ENCODE data around the gene TGM2. TPM values are rescaled to one million over a fixed set of nuclear protein-coding genes. Genes with fewer than 3 reads are reported as not detected.

Gene TGM2
- total RNA-seq, 1 donor from 2014 or later, result 792 TPM

DNA sequence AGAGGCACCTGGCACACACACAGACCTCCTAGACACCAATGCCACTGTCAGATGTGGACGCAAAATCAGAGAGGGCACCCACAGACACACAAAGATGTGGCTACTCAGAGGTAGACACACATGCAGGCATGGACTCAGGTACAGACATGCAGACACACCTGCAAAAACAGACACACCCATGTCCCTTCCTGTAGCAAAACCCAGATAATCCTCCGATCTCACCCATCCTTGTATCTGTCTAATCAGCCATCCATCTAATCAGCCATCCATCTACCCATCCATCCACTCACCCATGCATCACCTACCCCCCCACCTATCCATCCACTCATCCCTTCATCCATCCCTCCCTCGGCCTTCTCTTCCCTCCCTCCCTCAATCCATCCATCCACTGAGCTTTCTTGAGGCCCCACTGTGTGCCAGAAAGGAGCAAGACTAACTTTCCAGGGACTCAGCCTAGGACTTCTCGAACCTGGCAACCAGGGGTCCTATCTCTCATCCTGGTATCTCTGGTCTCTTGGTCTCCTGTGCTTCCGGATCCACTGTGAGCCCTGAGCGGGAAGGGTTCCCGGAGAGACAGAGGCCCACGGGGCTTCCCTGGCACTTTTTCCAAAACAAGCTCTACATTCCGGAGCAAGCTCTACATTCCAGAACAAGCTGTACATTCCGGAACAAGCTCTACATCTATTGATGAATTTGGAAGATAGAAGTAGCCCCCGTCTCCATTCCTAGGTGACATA, 1.1 kb upstream of the TGM2 start:
- peak; percentile 33 for DNase-seq (ENCODE audit: low spot score)
- intact Hi-C loops (cut with DNase I), result loop anchor here (2.0 kb wide), 3 partner anchors 91 to 107 kb away; no protein-coding TSS in a partner anchor

GRCh38 chr20:38164624-38165088, 414 bp downstream of the TGM2 start:
- peak; percentile 77 for DNase-seq (ENCODE audit: low spot score)
- intact Hi-C loops (cut with DNase I), result loop anchor here (2.0 kb wide), 3 partner anchors 90 to 106 kb away; no protein-coding TSS in a partner anchor

GRCh38 chr20:38164069-38164468, 1.0 kb downstream of the TGM2 start:
- DNase-seq (ENCODE audit: low spot score), result peak; percentile 75
- intact Hi-C loops (cut with DNase I), result loop anchor here (2.0 kb wide), 3 partner anchors 89 to 105 kb away; no protein-coding TSS in a partner anchor

GRCh38 chr20:38162878-38163875, 1.9 kb downstream of the TGM2 start:
- intact Hi-C loops (cut with DNase I), result no loop called here
- DNase-seq (ENCODE audit: low spot score), result no peak

- intact Hi-C loops (cut with DNase I), result no loop called here
- DNase-seq (ENCODE audit: low spot score), result no peak
These were observed 2.9 kb downstream of the TGM2 start for GRCh38 chr20:38162149-38162548.

GRCh38 chr20:38161412-38161774, 3.7 kb downstream of the TGM2 start:
- intact Hi-C loops (cut with DNase I), result no loop called here
- DNase-seq (ENCODE audit: low spot score), result no peak

GRCh38 chr20:38159957-38160756, 4.9 kb downstream of the TGM2 start:
- intact Hi-C loops (cut with DNase I), result no loop called here
- DNase-seq (ENCODE audit: low spot score), result no peak

- intact Hi-C loops (cut with DNase I), result no loop called here
- no peak for DNase-seq (ENCODE audit: low spot score)
These were observed 5.5 kb downstream of the TGM2 start for GRCh38 chr20:38159566-38159956.

GRCh38 chr20:38158701-38159351, 6.2 kb downstream of the TGM2 start:
- no peak for DNase-seq (ENCODE audit: low spot score)
- intact Hi-C loops (cut with DNase I), result no loop called here

DNA sequence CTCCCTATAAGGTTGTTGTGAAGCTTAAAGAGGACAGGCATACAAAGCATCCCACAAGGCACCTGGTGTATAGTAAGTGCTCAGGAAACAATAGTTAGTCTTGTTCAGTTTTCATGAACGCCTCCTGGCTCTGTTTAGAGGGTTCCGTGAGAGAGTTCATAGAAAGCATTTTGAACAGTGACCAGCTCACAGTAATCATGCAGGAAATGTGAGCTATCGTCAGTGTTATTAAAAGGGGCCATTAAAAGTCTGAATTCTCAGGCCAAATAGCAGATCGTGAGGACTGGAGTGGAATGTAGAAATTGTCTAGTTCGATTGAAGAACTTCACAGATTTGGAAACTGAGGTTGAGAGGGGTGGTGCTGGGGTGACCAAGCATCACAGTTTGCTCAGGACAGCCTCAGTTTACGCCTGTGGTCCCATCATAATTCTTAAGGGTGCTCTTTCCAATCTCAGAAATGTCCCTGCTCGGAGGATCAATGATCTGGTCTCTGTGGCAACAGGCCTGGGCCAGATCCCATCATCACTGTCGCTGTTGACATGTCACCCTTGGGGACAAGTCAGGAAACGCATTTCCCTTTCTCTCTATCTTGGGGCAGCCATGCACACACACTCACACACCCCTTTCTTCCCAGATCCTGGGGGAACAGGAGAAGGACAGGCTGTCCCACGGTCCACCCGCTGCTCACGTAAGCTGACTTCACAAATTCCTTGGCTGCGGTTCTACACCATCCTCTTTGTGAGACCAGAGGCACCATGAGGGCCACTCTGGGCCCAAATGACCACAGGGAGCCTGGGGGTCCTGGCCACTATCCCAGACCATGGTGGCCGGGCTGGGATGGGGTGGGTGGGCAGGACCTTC, 7.2 kb downstream of the TGM2 start:
- DNase-seq (ENCODE audit: low spot score), result no peak
- intact Hi-C loops (cut with DNase I), result no loop called here

DNA sequence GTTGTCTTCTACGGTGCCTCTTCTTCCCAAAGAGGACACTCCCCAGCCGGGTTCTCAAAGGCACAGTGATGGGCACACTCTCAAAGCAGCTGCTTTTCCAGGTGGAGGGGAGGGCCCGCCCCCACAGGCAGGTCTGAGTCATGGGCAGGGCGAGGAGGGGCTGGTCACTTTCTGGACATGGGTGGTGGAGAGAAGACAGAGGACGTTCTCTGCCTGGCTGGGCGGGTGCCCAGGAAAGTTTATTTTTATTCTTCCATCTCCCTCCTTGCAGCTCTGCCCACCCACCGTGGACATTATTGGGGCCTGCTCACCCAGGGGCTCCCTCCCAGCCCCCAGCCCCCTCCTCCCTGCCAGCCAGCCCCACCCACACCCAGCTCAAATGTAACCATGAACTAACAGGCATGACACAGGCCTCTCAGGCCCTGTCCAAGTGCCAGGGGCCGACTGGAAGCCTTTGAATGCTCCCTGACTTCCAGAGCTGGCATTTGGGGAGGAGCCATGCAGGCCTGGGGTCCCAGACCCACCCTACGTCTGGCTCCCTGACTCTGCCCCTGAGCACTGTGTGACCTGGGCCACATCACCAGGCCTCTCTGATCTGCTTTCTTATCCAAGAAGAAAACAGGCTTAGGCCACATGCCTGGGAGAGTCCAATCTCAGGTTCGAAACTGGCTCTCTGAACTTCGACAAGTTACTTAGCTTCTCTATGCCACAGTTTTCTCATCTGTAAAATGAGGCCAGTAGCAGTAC, 8.0 kb downstream of the TGM2 start:
- DNase-seq (ENCODE audit: low spot score), result peak; percentile 90

GRCh38 chr20:38156280-38156679, 8.8 kb downstream of the TGM2 start:
- intact Hi-C loops (cut with DNase I), result no loop called here
- DNase-seq (ENCODE audit: low spot score), result no peak

More for the DNA sequence above, 8.0 kb downstream of the TGM2 start:
- intact Hi-C loops (cut with DNase I), result no loop called here

GRCh38 chr20:38155811-38156210, 9.3 kb downstream of the TGM2 start:
- intact Hi-C loops (cut with DNase I), result no loop called here
- no peak for DNase-seq (ENCODE audit: low spot score)

DNA sequence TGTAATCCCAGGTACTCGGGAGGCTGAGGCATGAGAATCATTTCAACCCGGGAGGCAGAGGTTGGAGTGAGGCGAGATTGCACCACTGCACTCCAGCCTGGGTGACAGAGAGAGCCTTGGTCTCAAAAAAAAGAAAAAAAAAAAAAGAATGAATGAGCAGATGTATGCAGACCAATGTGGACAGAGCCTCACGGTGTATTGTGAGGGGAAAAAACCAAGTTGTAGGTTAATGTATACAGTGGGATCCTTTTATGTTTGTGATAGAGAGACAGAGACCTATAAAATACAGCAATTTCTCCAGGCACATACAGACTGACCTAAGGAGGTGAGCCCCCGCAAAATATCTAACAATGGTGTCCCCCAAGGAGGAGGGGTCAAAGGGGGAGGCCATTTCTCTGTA, 11.7 kb downstream of the TGM2 start:
- no peak for DNase-seq (ENCODE audit: low spot score)
- intact Hi-C loops (cut with DNase I), result no loop called here

GRCh38 chr20:38152621-38153221, 12.3 kb downstream of the TGM2 start:
- DNase-seq (ENCODE audit: low spot score), result peak; percentile 94
- intact Hi-C loops (cut with DNase I), result no loop called here

DNA sequence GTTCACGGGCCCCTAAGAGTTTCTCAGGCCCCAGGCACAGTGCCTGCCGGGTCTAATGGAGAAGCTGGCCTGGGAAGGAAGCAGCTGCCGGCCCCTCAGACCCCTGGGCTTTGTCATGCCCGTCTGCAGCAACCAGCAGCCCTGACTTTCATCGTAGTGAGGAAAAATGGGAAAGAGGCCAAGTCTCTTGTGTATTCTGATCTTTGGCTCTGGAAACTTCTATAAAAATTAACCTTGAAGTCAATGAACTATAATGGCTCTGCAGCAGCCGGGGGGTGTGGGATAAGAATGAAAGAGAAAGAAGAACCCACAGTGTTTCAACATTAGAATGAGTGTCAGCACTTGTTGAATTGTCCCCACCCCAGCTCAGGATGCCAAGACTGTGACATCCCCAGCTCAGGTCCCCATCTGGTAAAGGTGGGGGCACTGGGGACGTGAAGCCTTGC, 12.9 kb downstream of the TGM2 start:
- DNase-seq (ENCODE audit: low spot score), result no peak
- intact Hi-C loops (cut with DNase I), result no loop called here

DNA sequence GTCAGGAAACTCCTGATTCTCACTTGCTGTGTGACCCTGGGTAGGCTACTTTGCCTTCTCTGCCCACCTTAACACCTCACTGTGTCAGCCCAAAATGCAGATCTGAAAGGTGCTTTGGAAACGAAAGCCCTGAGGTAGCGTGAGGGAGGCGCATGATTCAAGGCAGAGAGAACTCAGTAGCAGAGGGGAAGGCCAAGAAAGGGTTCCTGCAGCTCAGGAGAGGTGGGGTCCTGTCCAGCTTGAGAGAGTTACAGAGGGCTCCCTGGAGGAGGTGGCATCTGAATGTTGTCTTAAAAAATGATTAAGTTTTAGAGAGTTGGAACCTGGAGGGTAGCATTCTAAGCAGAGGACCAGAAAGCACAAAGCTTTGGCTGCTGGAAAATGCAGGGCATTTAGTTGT, 13.6 kb downstream of the TGM2 start:
- intact Hi-C loops (cut with DNase I), result no loop called here
- DNase-seq (ENCODE audit: low spot score), result no peak
